Endothelial cell of umbilical vein (primary cell): Measurements from ENCODE around the gene TLE4. TPM values are rescaled to one million over a fixed set of nuclear protein-coding genes. Genes with fewer than 3 reads are reported as not detected.
A peak's percentile ranks its signal among the peaks of the same experiment; 100 is the strongest.

Experiments
- BruUV-seq: library from RNA; stranded (reverse); fragments of 400-500 nt; replicated peaks from 2 replicates; lab custom pipeline; 2021; lab: Mats Ljungman, UMichigan
- CTCF ChIA-PET: fragments of 300-600, 350-600 bp; sonication (Branson Sonifier 250); formaldehyde crosslinking; loops from one replicate; lab custom pipeline; 2021; ENCODE audit warnings: antibody characterized with exemption, inconsistent platforms; lab: Charles Lee
- POLR2A ChIA-PET: fragments of 300-600, 350-600 bp; sonication (Branson Sonifier 250); formaldehyde crosslinking; loops from one replicate; lab custom pipeline; 2021; ENCODE audit warnings: antibody characterized with exemption, inconsistent platforms; lab: Charles Lee
- DNase-seq: peaks from one replicate; pipeline ENCODE4 v3.0.0-alpha.2; 2011; ENCODE audit warnings: low read depth, low spot score
- FAIRE-seq: peaks from 2 replicates; lab custom pipeline; 2011; peaks lifted over from hg19 to GRCh38; lab: Jason Lieb, UNC
- H2AFZ ChIP-seq: 2 replicates; pipeline ENCODE4 v1.6.0; 2012; ENCODE audit warnings: low read depth, low read length, control low read depth, inconsistent platforms
- H3K27ac ChIP-seq: 2 replicates; pipeline ENCODE4 v1.5.1; 2011; ENCODE audit warnings: low read depth, mild to moderate bottlenecking, control low read depth, low read length, moderate library complexity; ENCODE audit not compliant: insufficient read depth
- H3K27me3 ChIP-seq, 2 experiments: 2 replicates each; pipeline versions ENCODE4 v1.6.0 to v1.6.1; 2011; ENCODE audit warnings: low read length in 2 of 2, mixed read lengths in 1 of 2; ENCODE audit not compliant: control insufficient read depth in 2 of 2, insufficient read depth in 2 of 2
- H3K36me3 ChIP-seq, 2 experiments: 2 replicates in 1 of 2; 3 replicates in 1 of 2; pipeline ENCODE4 v1.5.1; 2011; ENCODE audit warnings: low read length in 2 of 2, mild to moderate bottlenecking in 1 of 2, moderate library complexity in 1 of 2; ENCODE audit not compliant: control insufficient read depth in 2 of 2, insufficient read depth in 2 of 2; ENCODE audit errors: extremely low read depth in 1 of 2
- H3K4me1 ChIP-seq: 3 replicates; pipeline ENCODE4 v1.5.1; 2011; ENCODE audit warnings: mild to moderate bottlenecking, low read length; ENCODE audit not compliant: control insufficient read depth, insufficient read depth; ENCODE audit errors: extremely low read depth
- H3K4me2 ChIP-seq: 2 replicates; pipeline ENCODE4 v1.6.1; 2011; ENCODE audit warnings: low read length, control low read depth, mixed read lengths; ENCODE audit not compliant: insufficient read depth
- H3K4me3 ChIP-seq, 3 experiments: fragments of 200-600 bp in 1 of 3; sonication (generic), shearing (Covaris generic) in 1 of 3; replicated peaks in 1 of 3; 2 replicates each; pipeline ENCODE4 v1.5.1; 2011 to 2016; ENCODE audit warnings: control low read depth in 3 of 3, low read length in 3 of 3, mild to moderate bottlenecking in 2 of 3, inconsistent platforms in 1 of 3, low read depth in 1 of 3, moderate library complexity in 1 of 3; ENCODE audit not compliant: insufficient read depth in 1 of 3
- H3K79me2 ChIP-seq: 2 replicates; pipeline ENCODE4 v1.6.0; 2012; ENCODE audit warnings: low read length, inconsistent platforms; ENCODE audit not compliant: control insufficient read depth, insufficient read depth
- H3K9ac ChIP-seq: replicated peaks from 2 replicates; pipeline ENCODE3; 2011; ENCODE audit warnings: low read length, control low read depth; ENCODE audit not compliant: insufficient read depth; ENCODE audit errors: extremely low read depth
- H3K9me1 ChIP-seq: replicated peaks from 3 replicates; pipeline ENCODE4 v1.6.0; 2011; ENCODE audit warnings: mild to moderate bottlenecking, low read length; ENCODE audit not compliant: control insufficient read depth, insufficient read depth; ENCODE audit errors: extremely low read depth
- H3K9me3 ChIP-seq: replicated peaks from 2 replicates; pipeline ENCODE4 v1.5.1; 2012; ENCODE audit warnings: low read length, inconsistent platforms; ENCODE audit not compliant: control insufficient read depth, insufficient read depth
- H4K20me1 ChIP-seq: replicated peaks from 2 replicates; pipeline ENCODE3; 2011; ENCODE audit warnings: mild to moderate bottlenecking, low read length; ENCODE audit not compliant: control insufficient read depth, insufficient read depth; ENCODE audit errors: extremely low read depth
- EZH2 ChIP-seq: IDR thresholded peaks from 2 replicates; pipeline ENCODE4 v1.6.1; 2012; ENCODE audit warnings: borderline replicate concordance, low read depth, mild to moderate bottlenecking, moderate library complexity, low read length, inconsistent platforms; ENCODE audit not compliant: severe bottlenecking
- MYC ChIP-seq: IDR thresholded peaks from one replicate; pipeline ENCODE4 v1.6.1; 2011; ENCODE audit warnings: mild to moderate bottlenecking, low read depth, low read length
- POLR2A ChIP-seq: IDR thresholded peaks from 2 replicates; pipeline ENCODE4 v1.6.1; 2012; ENCODE audit warnings: low read depth, mild to moderate bottlenecking, control low read depth, low read length
- POLR2AphosphoS5 ChIP-seq: IDR thresholded peaks from 2 replicates; pipeline ENCODE4 v1.6.1; 2012; ENCODE audit warnings: low read depth, mild to moderate bottlenecking, control low read depth, low read length, moderate library complexity; ENCODE audit not compliant: insufficient read depth
- dilution Hi-C: fragments of 300-500 bp; cut with MboI; formaldehyde crosslinking; loops from one replicate; pipeline ENCODE4 v1.15.0; 2019; ENCODE audit warnings: low sequenced_read_pairs; ENCODE audit not compliant: extremely low pct_ligation_motif_present
- intact Hi-C: fragments of 100-400 bp; cut with micrococcal nuclease; formaldehyde crosslinking; loops from one replicate; pipeline ENCODE4 v1.10.0; 2022
- polyA plus RNA-seq, 4 experiments: library from polyadenylated mRNA; depleted of rRNA in 3 of 4; stranded (reverse) in 3 of 4; unstranded in 1 of 4; fragments of >200 nt; gene quantifications; 2 replicates each; pipeline versions ENCODE4 v1.2.1 to v1.2.3, GENCODE V29; 2011 to 2012; ENCODE audit warnings: missing spikeins in 1 of 4
- total RNA-seq: library from RNA; stranded (reverse); gene quantifications from 2 replicates; pipeline ENCODE4 v1.2.3, GENCODE V29; 2021
- TF ChIP-seq, protein P1 (sequence below): IDR thresholded peaks from 2 replicates; pipeline ENCODE4 v1.6.1; 2011; ENCODE audit not compliant: insufficient read depth, insufficient read length
- TF ChIP-seq, protein P2 (sequence below), 2 donors: IDR thresholded peaks; 1 replicate in 1 of 2; 2 replicates in 1 of 2; pipeline ENCODE4 v1.5.1; 2011; ENCODE audit warnings: low read length in 2 of 2, mild to moderate bottlenecking in 2 of 2, moderate library complexity in 2 of 2, control low read depth in 1 of 2, inconsistent platforms in 1 of 2, low read depth in 1 of 2; ENCODE audit not compliant: insufficient read depth in 1 of 2; ENCODE audit errors: extremely low read depth in 1 of 2

Gene TLE4
- total and polyA plus RNA-seq, 2 donors (not counting 3 experiments of a cell fraction or from before 2014, with no cell fraction given), result 31.4 to 32.3 TPM

DNA sequence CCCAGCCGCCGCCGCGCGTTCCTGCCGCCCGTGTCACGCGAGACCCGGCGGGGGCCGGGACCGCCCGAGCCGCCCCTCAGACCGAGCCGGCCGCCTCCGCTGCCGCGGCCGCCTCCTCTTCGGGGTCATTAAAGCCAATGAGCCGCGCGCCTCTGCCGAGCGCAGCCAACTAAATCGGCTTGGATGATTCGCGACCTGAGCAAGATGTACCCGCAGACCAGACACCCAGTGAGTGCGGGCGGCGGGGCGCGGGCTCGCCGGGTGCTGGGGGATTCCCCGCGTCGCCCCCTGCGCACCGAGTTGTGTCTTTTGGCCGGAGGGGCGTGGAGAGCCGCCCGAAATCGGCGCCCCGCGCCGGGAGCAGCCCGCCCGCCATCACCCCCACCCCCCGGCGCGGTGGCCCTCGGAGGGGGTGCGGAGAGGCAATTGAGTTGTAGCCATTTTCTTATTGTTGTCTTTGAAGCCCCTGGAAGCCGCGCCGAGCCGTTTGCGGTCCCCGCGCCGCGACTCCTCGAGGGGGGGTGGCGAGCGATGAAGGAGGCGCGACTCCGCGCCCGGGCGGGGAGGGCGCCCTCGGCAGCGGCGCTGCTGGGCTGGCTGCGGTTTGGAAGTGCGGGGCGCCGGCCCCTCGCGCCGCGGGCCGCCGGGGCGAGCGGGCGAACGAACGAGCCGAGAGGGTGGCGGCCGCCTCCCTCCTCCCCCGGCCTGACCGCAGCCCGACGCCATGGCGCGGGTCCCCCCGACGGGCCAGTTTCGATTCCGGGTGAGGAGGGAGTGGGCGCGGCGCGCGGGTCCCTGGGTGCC, 1.0 kb downstream of the TLE4 start:
- peaks cover 25% of the 10 kb centered on the region for H3K4me1 ChIP-seq
- peak overlapping the region; percentile 87 for H3K27ac ChIP-seq
- ChIA-PET CTCF (interaction anchor here (1.3 kb wide), 3 partner anchors 12 to 90 kb away, joined by 4 to 5 read pairs (median 4); no protein-coding TSS in a partner anchor), POLR2A (interaction anchor here (1.1 to 2.2 kb wide), 5 partner anchors 10 to 278 kb away, joined by 3 to 29 read pairs (median 6); no protein-coding TSS in a partner anchor)
- H3K4me3 ChIP-seq, result peak overlapping the region; percentile 75 to 96 (median 95)
- intact Hi-C loops (loop anchor here (1.0 to 10.0 kb wide), 8 partner anchors 8 to 1276 kb away; partner anchors contain the start of gene PSAT1), dilution Hi-C loops (no loop called here)
- no peaks in the 10 kb centered on the region for H3K9me3 ChIP-seq
- H3K9ac ChIP-seq, result peak overlapping the region; percentile 95
- H3K9me1 ChIP-seq, result no peaks in the 10 kb centered on the region
- no peaks in the 10 kb centered on the region for H4K20me1 ChIP-seq
- peaks cover 12% of the 10 kb centered on the region for H3K79me2 ChIP-seq
- no TSS peak for BruUV-seq
- peak overlapping the region; percentile 68 for H2AFZ ChIP-seq
- peak; percentile 34 for DNase-seq
- no peaks in the 10 kb centered on the region for H3K27me3 ChIP-seq
- no peak for FAIRE-seq
- H3K36me3 ChIP-seq, result no peaks in the 10 kb centered on the region
- TF ChIP-seq POLR2AphosphoS5 (peak; percentile 24), EZH2 (no peak)
- H3K4me2 ChIP-seq, result peak overlapping the region; percentile 98

DNA sequence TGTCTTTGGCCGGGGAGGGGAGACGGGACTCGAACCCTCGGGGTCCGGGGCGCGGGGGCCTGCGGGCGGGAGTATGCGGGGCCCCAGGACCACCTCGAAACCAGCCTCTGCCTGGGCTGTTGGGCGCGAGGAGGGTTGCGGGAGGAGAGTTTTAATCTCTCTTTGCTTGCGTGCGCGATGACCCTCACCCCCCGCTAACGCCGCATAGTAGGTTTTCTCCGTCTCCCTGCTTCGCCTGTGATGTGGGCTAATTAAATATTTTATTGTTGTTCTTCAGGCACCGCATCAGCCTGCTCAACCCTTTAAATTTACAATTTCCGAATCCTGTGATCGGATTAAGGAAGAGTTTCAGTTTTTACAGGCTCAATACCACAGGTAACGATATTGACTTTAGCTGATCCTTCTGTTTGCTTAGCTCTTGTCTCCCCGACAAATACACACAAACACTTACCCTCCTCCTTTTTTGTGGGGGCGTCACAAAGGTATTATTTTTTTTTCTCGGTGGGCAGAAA, 1.7 kb downstream of the TLE4 start:
- Histone ChIP-seq H3K79me2 (peaks cover 12% of the 10 kb centered on the region), H3K36me3 (no peaks in the 10 kb centered on the region), H3K4me2 (peak overlapping the region; percentile 98), H3K4me1 (peaks cover 29% of the 10 kb centered on the region), H4K20me1 (no peaks in the 10 kb centered on the region), H2AFZ (peak overlapping the region; percentile 68), H3K9me3 (no peaks in the 10 kb centered on the region), H3K9ac (peak overlapping the region; percentile 95), H3K9me1 (no peaks in the 10 kb centered on the region), H3K27me3 (no peaks in the 10 kb centered on the region), H3K27ac (peak overlapping the region; percentile 87), H3K4me3 (peak overlapping the region; percentile 75 to 96 (median 95))
- DNase-seq, result peak; percentile 35
- TF ChIP-seq, protein P1, sequence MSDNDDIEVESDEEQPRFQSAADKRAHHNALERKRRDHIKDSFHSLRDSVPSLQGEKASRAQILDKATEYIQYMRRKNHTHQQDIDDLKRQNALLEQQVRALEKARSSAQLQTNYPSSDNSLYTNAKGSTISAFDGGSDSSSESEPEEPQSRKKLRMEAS, result no peak
- TF ChIP-seq, protein P2, sequence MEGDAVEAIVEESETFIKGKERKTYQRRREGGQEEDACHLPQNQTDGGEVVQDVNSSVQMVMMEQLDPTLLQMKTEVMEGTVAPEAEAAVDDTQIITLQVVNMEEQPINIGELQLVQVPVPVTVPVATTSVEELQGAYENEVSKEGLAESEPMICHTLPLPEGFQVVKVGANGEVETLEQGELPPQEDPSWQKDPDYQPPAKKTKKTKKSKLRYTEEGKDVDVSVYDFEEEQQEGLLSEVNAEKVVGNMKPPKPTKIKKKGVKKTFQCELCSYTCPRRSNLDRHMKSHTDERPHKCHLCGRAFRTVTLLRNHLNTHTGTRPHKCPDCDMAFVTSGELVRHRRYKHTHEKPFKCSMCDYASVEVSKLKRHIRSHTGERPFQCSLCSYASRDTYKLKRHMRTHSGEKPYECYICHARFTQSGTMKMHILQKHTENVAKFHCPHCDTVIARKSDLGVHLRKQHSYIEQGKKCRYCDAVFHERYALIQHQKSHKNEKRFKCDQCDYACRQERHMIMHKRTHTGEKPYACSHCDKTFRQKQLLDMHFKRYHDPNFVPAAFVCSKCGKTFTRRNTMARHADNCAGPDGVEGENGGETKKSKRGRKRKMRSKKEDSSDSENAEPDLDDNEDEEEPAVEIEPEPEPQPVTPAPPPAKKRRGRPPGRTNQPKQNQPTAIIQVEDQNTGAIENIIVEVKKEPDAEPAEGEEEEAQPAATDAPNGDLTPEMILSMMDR (IDR thresholded peaks at IDR 0.05; ENCODE audit: extremely low read depth in 1 of 2, insufficient read depth in 1 of 2, low read depth in 1 of 2, low read length in 2 of 2), result no peak
- no peak for TF ChIP-seq MYC
- TF ChIP-seq POLR2A, result no peak
- CTCF ChIA-PET, result interaction anchor here (1.3 kb wide), 2 partner anchors 54 to 89 kb away, joined by 4 read pairs; no protein-coding TSS in a partner anchor
- dilution Hi-C loops (no loop called here), intact Hi-C loops (loop anchor here (1.0 to 10.0 kb wide), 6 partner anchors 109 to 1276 kb away; partner anchors contain the start of gene PSAT1)
- POLR2A ChIA-PET, result no interaction called here
- FAIRE-seq, result peak; percentile 65
- BruUV-seq, result no TSS peak
